ENCODE data around the gene PIH1D2.
"Not testable (repeated sequence)": the region's sequence is repeated elsewhere in the genome, so short reads cannot be mapped to it uniquely, and the experiment has no call there.

PIH1D2 gene

GRCh38 chr11:112042161-112042960, 31.5 kb downstream of the PIH1D2 start:
- no peak for TF ChIP-seq MAX (IDR thresholded peaks at IDR 0.05; ENCODE audit: low read depth, low read length)
- TF ChIP-seq MYC (IDR thresholded peaks at IDR 0.05; ENCODE audit: low read depth, low read length) = no peak
- no peak for TF ChIP-seq POLR2A (IDR thresholded peaks at IDR 0.05; ENCODE audit: extremely low read depth, insufficient read length)
- no peak for TF ChIP-seq CTCF (IDR thresholded peaks at IDR 0.05; ENCODE audit: low read depth, low read length)
- peak; percentile 43 for DNase-seq (ENCODE audit: low read depth)
- no peak overlapping the region for H3K4me3 ChIP-seq (ENCODE audit: low read depth, low read length)

- DNase-seq (ENCODE audit: low read depth) = no peak
- no peak overlapping the region for H3K4me3 ChIP-seq (ENCODE audit: low read depth, low read length)
- TF ChIP-seq MAX (IDR thresholded peaks at IDR 0.05; ENCODE audit: low read depth, low read length) = no peak
- no peak for TF ChIP-seq CTCF (IDR thresholded peaks at IDR 0.05; ENCODE audit: low read depth, low read length)
- no peak for TF ChIP-seq MYC (IDR thresholded peaks at IDR 0.05; ENCODE audit: low read depth, low read length)
- no peak for TF ChIP-seq POLR2A (IDR thresholded peaks at IDR 0.05; ENCODE audit: extremely low read depth, insufficient read length)
Measured at GRCh38 chr11:112037527-112037926, 36.3 kb downstream of the PIH1D2 start.

DNA sequence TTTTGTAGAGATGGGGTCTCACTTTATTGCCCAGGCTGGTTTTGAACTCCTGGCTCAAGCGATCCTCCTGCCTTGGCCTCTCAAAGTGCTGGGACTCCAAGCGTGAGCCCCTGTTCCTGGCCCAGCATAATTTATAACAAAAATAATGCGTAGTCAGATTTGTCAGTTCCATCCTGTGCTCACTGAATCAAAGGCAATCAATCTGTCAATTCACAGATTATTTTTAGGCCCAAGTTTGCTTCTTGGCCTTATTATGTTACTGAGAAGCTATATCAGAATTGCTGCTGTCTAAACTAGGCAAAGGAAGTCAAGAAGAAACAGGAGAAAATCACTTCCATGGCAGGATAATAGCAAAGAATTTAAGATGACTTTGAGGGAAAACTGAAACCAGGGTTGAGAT, 39.9 kb downstream of the PIH1D2 start:
- TF ChIP-seq MAX (IDR thresholded peaks at IDR 0.05; ENCODE audit: low read depth, low read length) (no peak), CTCF (IDR thresholded peaks at IDR 0.05; ENCODE audit: low read depth, low read length) (no peak), POLR2A (IDR thresholded peaks at IDR 0.05; ENCODE audit: extremely low read depth, insufficient read length) (no peak), MYC (IDR thresholded peaks at IDR 0.05; ENCODE audit: low read depth, low read length) (no peak)
- no peak for DNase-seq (ENCODE audit: low read depth)
- H3K4me3 ChIP-seq (ENCODE audit: low read depth, low read length) = no peak overlapping the region

DNA sequence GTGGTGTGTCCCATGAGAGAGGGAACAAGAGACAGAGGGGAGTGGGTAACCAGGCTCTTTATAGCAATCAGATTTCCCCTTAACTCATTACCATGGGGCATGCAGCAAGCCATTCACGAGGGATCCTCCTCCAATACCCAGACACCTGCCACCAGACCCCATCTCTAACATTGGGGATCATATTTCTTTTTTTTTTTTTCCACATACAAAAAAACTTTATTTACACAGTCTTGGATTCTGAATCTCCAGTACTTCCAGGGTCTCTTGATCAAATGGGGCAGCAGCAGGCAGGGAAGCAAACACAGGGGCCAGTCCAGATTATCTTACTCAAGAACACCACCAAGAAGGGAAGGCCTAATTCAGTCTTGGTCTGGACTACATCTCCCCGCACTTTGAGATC, 44.4 kb downstream of the PIH1D2 start:
- TF ChIP-seq POLR2A (IDR thresholded peaks at IDR 0.05; ENCODE audit: extremely low read depth, insufficient read length) = no peak
- TF ChIP-seq CTCF (IDR thresholded peaks at IDR 0.05; ENCODE audit: low read depth, low read length) = no peak
- TF ChIP-seq MAX (IDR thresholded peaks at IDR 0.05; ENCODE audit: low read depth, low read length) = no peak
- TF ChIP-seq MYC (IDR thresholded peaks at IDR 0.05; ENCODE audit: low read depth, low read length) = no peak
- DNase-seq (ENCODE audit: low read depth) = no peak
- H3K4me3 ChIP-seq (ENCODE audit: low read depth, low read length) = no peak overlapping the region

DNA sequence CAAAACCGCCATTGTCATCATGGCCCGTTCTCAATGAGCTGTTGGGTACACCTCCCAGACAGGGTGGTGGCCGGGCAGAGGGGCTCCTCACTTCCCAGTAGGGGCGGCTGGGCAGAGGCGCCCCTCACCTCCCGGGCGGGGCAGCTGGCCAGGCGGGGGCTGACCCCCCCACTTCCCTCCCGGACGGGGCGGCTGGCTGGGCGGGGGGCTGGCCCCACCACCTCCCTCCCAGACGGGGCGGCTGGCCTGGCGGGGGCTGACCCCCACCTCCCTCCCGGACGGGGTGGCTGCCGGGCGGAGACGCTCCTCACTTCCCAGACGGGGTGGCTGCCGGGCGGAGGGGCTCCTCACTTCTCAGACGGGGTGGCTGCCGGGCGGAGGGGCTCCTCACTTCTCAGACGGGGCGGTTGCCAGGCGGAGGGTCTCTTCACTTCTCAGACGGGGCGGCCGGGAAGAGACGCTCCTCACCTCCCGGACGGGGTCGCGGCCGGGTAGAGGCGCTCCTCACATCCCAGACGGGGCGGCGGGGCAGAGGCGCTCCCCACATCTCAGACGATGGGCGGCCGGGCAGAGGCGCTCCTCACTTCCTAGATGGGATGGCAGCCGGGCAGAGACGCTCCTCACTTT, 46.9 kb downstream of the PIH1D2 start:
- not testable (repeated sequence) for H3K4me3 ChIP-seq (ENCODE audit: low read depth, low read length)

GRCh38 chr11:112025707-112026106, 48.1 kb downstream of the PIH1D2 start:
- TF ChIP-seq MYC (IDR thresholded peaks at IDR 0.05; ENCODE audit: low read depth, low read length) (no peak), CTCF (IDR thresholded peaks at IDR 0.05; ENCODE audit: low read depth, low read length) (no peak), POLR2A (IDR thresholded peaks at IDR 0.05; ENCODE audit: extremely low read depth, insufficient read length) (no peak), MAX (IDR thresholded peaks at IDR 0.05; ENCODE audit: low read depth, low read length) (no peak)
- DNase-seq (ENCODE audit: low read depth) = peak; percentile 50
- H3K4me3 ChIP-seq (ENCODE audit: low read depth, low read length) = peak overlapping the region; percentile 83

More for the DNA sequence above, 46.9 kb downstream of the PIH1D2 start:
- not testable (repeated sequence) for DNase-seq (ENCODE audit: low read depth)
